ENCODE measurements around the gene ORC6.

DNA sequence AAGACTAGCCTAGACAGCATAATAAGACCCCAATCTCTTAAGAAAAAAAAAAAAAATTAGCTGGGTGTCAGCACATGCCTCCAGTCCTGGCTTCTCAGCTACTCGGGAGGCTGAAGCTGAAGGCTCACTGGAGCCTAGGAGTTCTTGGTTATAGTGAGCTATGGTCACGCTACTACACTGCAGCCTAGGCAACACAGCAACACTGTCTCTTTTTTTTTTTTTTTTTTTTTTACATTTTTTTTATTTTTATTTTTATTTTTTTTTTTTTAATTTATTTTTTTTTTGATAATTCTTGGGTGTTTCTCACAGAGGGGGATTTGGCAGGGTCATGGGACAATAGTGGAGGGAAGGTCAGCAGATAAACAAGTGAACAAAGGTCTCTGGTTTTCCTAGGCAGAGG lies 4.1 kb downstream of the ORC6 start:
- TF ChIP-seq, protein P1, sequence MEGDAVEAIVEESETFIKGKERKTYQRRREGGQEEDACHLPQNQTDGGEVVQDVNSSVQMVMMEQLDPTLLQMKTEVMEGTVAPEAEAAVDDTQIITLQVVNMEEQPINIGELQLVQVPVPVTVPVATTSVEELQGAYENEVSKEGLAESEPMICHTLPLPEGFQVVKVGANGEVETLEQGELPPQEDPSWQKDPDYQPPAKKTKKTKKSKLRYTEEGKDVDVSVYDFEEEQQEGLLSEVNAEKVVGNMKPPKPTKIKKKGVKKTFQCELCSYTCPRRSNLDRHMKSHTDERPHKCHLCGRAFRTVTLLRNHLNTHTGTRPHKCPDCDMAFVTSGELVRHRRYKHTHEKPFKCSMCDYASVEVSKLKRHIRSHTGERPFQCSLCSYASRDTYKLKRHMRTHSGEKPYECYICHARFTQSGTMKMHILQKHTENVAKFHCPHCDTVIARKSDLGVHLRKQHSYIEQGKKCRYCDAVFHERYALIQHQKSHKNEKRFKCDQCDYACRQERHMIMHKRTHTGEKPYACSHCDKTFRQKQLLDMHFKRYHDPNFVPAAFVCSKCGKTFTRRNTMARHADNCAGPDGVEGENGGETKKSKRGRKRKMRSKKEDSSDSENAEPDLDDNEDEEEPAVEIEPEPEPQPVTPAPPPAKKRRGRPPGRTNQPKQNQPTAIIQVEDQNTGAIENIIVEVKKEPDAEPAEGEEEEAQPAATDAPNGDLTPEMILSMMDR (IDR thresholded peaks at IDR 0.05; ENCODE audit: borderline replicate concordance, extremely low read depth, low read length, poor library complexity, severe bottlenecking), result no peak
- no peak for TF ChIP-seq EZH2 (IDR thresholded peaks at IDR 0.05; ENCODE audit: borderline replicate concordance, low read depth, low read length, severe bottlenecking)
